Tibial artery (tissue), 4 donors: Measurements from ENCODE around the gene SBF2.

Experiments
- DNase-seq, 2 donors: peaks; one replicate each; pipeline ENCODE4 v3.0.0-alpha.2; 2019
- H3K27ac ChIP-seq, 2 donors: fragments of 200-600 bp; sonication (generic) in 1 of 2; 1 replicate in 1 of 2; 2 replicates in 1 of 2; pipeline ENCODE4 v1.5.1; 2018 to 2019; ENCODE audit warnings: mild to moderate bottlenecking in 1 of 2
- H3K27me3 ChIP-seq, 2 donors: fragments of 200-600 bp; sonication (generic) in 1 of 2; one replicate each; pipeline versions ENCODE4 v1.5.1 to v1.6.0; 2016 to 2019
- H3K36me3 ChIP-seq, 3 donors: fragments of 200-600 bp; sonication (generic) in 2 of 3; one replicate each; pipeline ENCODE4 v1.5.1; 2016 to 2019; ENCODE audit warnings: mild to moderate bottlenecking in 2 of 3
- H3K4me1 ChIP-seq, 4 donors: fragments of 200-600 bp; sonication (generic) in 2 of 4; 1 replicate in 3 of 4; 2 replicates in 1 of 4; pipeline ENCODE4 v1.5.1; 2016 to 2019
- H3K4me3 ChIP-seq, 2 donors: fragments of 200-600 bp; sonication (generic) in 1 of 2; 1 replicate in 1 of 2; 2 replicates in 1 of 2; pipeline ENCODE4 v1.5.1; 2018 to 2019; ENCODE audit warnings: mild to moderate bottlenecking in 2 of 2
- H3K9me3 ChIP-seq, 3 donors: fragments of 200-600 bp; sonication (generic) in 1 of 3; one replicate each; pipeline ENCODE4 v1.5.1; 2016 to 2019
- intact Hi-C: fragments of 100-400 bp; cut with DNase I; formaldehyde crosslinking; loops from one replicate; pipeline ENCODE4 v1.15.0; 2023; ENCODE audit warnings: low total_unique reads
- TF ChIP-seq, protein P1 (sequence below), 2 experiments: fragments of 200-600 bp in 1 of 2; fragments of 450-650 bp in 1 of 2; IDR thresholded peaks; one replicate each; pipeline ENCODE4 v1.5.1; 2017 to 2019; ENCODE audit warnings: antibody characterized with exemption in 2 of 2, mild to moderate bottlenecking in 1 of 2, moderate library complexity in 1 of 2

Gene SBF2

GRCh38 chr11:9777525-9777924 lies 516.5 kb downstream of the SBF2 start:
- intact Hi-C loops, result no loop called here
- Histone ChIP-seq H3K4me1 (peaks cover 0 to 14% (median 7%) of the 10 kb centered on the region in 4 donors), H3K9me3 (no peaks in the 10 kb centered on the region), H3K36me3 (peaks cover 28 to 38% (median 29%) of the 10 kb centered on the region in 3 donors), H3K27me3 (no peaks in the 10 kb centered on the region), H3K4me3 (no peak overlapping the region), H3K27ac (no peak overlapping the region)
- TF ChIP-seq, protein P1, sequence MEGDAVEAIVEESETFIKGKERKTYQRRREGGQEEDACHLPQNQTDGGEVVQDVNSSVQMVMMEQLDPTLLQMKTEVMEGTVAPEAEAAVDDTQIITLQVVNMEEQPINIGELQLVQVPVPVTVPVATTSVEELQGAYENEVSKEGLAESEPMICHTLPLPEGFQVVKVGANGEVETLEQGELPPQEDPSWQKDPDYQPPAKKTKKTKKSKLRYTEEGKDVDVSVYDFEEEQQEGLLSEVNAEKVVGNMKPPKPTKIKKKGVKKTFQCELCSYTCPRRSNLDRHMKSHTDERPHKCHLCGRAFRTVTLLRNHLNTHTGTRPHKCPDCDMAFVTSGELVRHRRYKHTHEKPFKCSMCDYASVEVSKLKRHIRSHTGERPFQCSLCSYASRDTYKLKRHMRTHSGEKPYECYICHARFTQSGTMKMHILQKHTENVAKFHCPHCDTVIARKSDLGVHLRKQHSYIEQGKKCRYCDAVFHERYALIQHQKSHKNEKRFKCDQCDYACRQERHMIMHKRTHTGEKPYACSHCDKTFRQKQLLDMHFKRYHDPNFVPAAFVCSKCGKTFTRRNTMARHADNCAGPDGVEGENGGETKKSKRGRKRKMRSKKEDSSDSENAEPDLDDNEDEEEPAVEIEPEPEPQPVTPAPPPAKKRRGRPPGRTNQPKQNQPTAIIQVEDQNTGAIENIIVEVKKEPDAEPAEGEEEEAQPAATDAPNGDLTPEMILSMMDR (IDR thresholded peaks at IDR 0.05), result no peak
- no peak for DNase-seq

GRCh38 chr11:9777066-9777465 lies 517.0 kb downstream of the SBF2 start:
- H3K27me3 ChIP-seq, result no peaks in the 10 kb centered on the region
- H3K4me3 ChIP-seq, result no peak overlapping the region
- peaks cover 28 to 37% (median 29%) of the 10 kb centered on the region in 3 donors for H3K36me3 ChIP-seq
- TF ChIP-seq, protein P1 (IDR thresholded peaks at IDR 0.05), result no peak
- H3K27ac ChIP-seq, result no peak overlapping the region
- H3K4me1 ChIP-seq, result peaks cover 0 to 14% (median 7%) of the 10 kb centered on the region in 4 donors
- intact Hi-C loops, result no loop called here
- no peaks in the 10 kb centered on the region for H3K9me3 ChIP-seq
- no peak for DNase-seq

DNA sequence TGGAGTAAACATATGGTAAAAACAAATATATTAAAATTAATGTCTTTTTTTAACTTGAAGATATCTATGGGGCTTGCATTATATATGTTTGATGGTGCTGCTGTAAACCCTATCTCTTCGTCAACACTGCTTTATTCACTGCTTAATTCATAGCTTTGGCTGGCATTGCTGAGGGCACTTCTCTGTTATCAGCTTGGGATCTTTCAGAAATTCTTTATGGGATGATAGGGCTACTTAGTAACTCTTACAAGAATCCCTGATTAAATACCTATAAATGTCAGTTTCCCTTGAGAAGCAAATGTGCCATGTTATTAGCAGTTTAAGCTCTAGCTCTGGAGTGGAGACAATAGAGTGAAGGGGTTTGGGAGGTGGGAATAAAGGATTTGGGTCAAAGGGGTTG lies 517.8 kb downstream of the SBF2 start:
- Histone ChIP-seq H3K9me3 (no peaks in the 10 kb centered on the region), H3K36me3 (peaks cover 20 to 28% (median 22%) of the 10 kb centered on the region in 3 donors), H3K4me1 (peaks cover 0 to 18% (median 7%) of the 10 kb centered on the region in 4 donors), H3K27me3 (no peaks in the 10 kb centered on the region), H3K4me3 (no peak overlapping the region), H3K27ac (no peak overlapping the region)
- intact Hi-C loops, result no loop called here
- TF ChIP-seq, protein P1 (IDR thresholded peaks at IDR 0.05), result no peak
- no peak for DNase-seq

DNA sequence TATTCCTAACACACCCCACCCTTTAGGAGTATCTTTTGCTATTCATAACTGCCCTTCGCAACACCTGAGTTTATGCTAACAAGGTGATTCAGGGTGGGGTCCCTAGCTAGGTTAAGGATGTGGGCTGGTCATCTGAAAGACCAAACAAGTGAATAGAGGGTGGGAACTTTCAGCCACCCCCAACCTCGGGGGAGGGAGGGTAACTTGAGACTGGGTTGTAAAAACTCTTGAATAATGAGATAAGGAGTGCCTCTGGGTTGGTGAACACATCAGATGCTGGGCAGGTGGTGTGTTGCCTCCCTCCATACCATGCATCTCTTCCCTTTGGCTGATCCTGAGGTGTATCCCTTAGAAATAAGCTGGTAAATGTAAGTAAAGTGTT lies 518.6 kb downstream of the SBF2 start:
- H3K27ac ChIP-seq, result peak overlapping the region; percentile 24 to 38
- H3K4me3 ChIP-seq, result no peak overlapping the region
- no peaks in the 10 kb centered on the region for H3K9me3 ChIP-seq
- TF ChIP-seq, protein P1 (IDR thresholded peaks at IDR 0.05), result no peak
- H3K36me3 ChIP-seq, result peaks cover 12 to 20% (median 14%) of the 10 kb centered on the region in 3 donors
- intact Hi-C loops, result no loop called here
- no peak for DNase-seq
- no peaks in the 10 kb centered on the region for H3K27me3 ChIP-seq
- peaks cover 0 to 19% (median 7%) of the 10 kb centered on the region in 4 donors for H3K4me1 ChIP-seq

DNA sequence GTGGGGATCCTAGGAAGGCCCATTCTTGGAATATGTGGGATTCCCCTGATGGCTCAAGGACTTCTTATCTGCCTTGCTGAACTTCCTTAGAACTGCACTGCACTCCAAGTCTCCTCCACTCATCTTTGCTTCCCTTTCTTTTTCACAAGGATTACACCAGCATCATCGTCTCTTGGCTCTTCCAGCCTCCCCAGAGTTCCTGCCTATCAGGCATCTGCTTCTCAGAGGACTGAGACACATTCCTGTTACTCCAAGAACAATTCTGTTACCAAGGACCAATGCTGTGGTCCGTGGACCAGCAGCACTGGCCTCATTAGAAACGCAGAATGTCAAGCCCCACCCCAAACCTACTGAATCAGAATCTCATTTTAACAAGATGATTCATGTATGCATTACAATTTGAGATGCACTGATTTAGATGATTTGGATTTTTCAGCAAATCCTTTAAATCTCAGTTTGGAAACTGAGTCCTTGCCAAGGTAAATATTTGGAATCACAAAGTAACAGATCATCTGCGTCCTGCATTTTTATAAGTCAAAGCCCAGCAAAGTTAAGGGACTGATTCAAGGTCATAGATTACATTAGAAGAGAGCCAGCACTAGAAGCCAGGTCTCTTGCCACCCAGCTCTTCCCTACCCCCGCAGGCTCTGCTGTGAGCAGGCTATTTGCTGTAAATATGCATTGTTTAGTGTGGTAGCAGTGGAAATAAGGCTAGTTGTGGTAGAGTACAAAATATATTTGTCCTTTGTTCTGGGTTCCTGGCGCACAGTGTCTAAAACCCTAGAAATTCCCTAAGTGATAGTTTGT lies 519.2 kb downstream of the SBF2 start:
- intact Hi-C loops, result no loop called here
- TF ChIP-seq, protein P1 (IDR thresholded peaks at IDR 0.05), result no peak
- H3K4me3 ChIP-seq, result no peak overlapping the region
- DNase-seq, result no peak
- peaks cover 6 to 14% (median 8%) of the 10 kb centered on the region in 3 donors for H3K36me3 ChIP-seq
- H3K27me3 ChIP-seq, result no peaks in the 10 kb centered on the region
- H3K9me3 ChIP-seq, result no peaks in the 10 kb centered on the region
- peaks cover 0 to 19% (median 7%) of the 10 kb centered on the region in 4 donors for H3K4me1 ChIP-seq
- H3K27ac ChIP-seq, result peak overlapping the region; percentile 24 to 38
